ENCODE results near the gene VAV2. TPM values are rescaled to one million over a fixed set of nuclear protein-coding genes. Genes with fewer than 3 reads are reported as not detected.

Gene VAV2
- total and polyA plus RNA-seq, 12 donors, result 2.9 to 7.1 (median 5.0) TPM

- no peak for TF ChIP-seq CTCF (IDR thresholded peaks at IDR 0.05)
- WGBS, 2 donors, result 60 to 66% methylated on average over 20 of the region's 20 CpGs
- Histone ChIP-seq H3K27ac (no peak overlapping the region), H3K27me3 (peaks cover 0 to 4% (median 0%) of the 10 kb centered on the region in 7 donors), H3K4me3 (no peak overlapping the region), H3K4me1 (no peaks in the 10 kb centered on the region), H3K9me3 (no peaks in the 10 kb centered on the region), H3K36me3 (no peaks in the 10 kb centered on the region)
- DNase-seq (no peak), ATAC-seq (peak in 2 of 8 donors; percentile 17 to 20)
- intact Hi-C loops (cut with DNase I), result no loop called here
Measured at GRCh38 chr9:134004131-134004873, 12.2 kb upstream of the VAV2 start.

DNA sequence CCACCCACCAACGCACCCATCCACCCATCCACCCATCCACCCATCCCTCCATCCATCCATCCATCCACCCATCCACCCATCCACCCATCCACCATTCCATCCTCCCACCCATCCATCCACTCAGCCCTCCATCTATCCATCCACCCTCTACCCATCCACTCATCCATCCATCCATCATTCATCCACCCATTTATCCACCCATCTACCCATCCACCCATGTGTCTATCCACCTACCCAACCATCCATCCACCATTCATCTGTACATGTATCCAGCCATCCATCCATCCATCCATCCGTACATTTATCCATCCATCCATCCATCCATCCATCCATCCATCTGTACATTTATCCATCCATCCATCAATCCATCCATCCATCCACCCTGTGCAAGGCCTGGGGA is 11.1 kb upstream of the VAV2 start:
- no peaks in the 10 kb centered on the region for H3K36me3 ChIP-seq

DNA sequence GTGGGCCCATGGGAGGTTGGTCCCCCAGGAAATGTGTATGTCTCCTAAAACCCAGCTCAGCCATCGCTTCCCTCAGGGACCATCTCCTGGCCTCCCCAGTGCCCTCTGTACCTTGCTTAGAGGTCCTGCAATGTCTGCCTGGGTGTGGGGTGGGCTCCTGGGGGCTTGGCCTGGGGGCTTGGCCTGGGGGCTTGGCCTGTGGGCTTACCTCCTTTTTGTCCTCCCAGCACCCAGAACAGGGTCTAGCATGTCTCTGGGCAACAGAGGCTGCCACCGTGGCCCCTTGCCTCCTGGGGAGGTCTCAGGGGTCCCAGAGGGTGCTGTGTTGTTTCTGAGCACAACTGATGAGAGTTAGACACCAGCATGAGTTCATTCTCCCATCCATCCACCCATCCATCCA is 10.7 kb upstream of the VAV2 start:
- ATAC-seq (peak in 1 of 8 donors; percentile 14), DNase-seq (no peak)
- intact Hi-C loops (cut with DNase I), result no loop called here
- Histone ChIP-seq H3K4me1 (no peaks in the 10 kb centered on the region), H3K27me3 (no peaks in the 10 kb centered on the region), H3K4me3 (no peak overlapping the region), H3K36me3 (no peaks in the 10 kb centered on the region), H3K9me3 (no peaks in the 10 kb centered on the region), H3K27ac (no peak overlapping the region)
- 81 to 82% methylated on average over 2 of the region's 2 CpGs for WGBS, 2 donors
- no peak for TF ChIP-seq CTCF (IDR thresholded peaks at IDR 0.05)

More for the DNA sequence above, 11.1 kb upstream of the VAV2 start:
- Histone ChIP-seq H3K27me3 (peaks cover 0 to 2% (median 0%) of the 10 kb centered on the region in 7 donors), H3K4me3 (no peak overlapping the region), H3K27ac (no peak overlapping the region), H3K9me3 (no peaks in the 10 kb centered on the region), H3K4me1 (no peaks in the 10 kb centered on the region)
- no peak for DNase-seq
- intact Hi-C loops (cut with DNase I), result no loop called here
- WGBS, 2 donors, result 94 to 97% methylated on average over 2 of the region's 2 CpGs
- no peak for TF ChIP-seq CTCF (IDR thresholded peaks at IDR 0.05)
- ATAC-seq, result no peak

GRCh38 chr9:133999851-134000265 is 7.7 kb upstream of the VAV2 start:
- Histone ChIP-seq H3K4me1 (no peaks in the 10 kb centered on the region), H3K36me3 (no peaks in the 10 kb centered on the region), H3K9me3 (no peaks in the 10 kb centered on the region), H3K4me3 (no peak overlapping the region), H3K27ac (no peak overlapping the region), H3K27me3 (peaks cover 0 to 12% (median 0%) of the 10 kb centered on the region in 7 donors)
- DNase-seq, result no peak
- intact Hi-C loops (cut with DNase I), result no loop called here
- ATAC-seq, result peak in 2 of 8 donors; percentile 17 to 34
- 81 to 82% methylated on average over 6 of the region's 6 CpGs for WGBS, 2 donors
- no peak for TF ChIP-seq CTCF (IDR thresholded peaks at IDR 0.05)
